Effector CD8-positive, alpha-beta T cell (primary cell): Measurements from ENCODE around the gene SGPP2.
"Not testable (repeated sequence)": the region's sequence is repeated elsewhere in the genome, so short reads cannot be mapped to it uniquely, and the experiment has no call there.

Experiments used
- DNase-seq: peaks from one replicate; lab custom pipeline; 2025; lab: John Stamatoyannopoulos, UW

Gene SGPP2

DNA sequence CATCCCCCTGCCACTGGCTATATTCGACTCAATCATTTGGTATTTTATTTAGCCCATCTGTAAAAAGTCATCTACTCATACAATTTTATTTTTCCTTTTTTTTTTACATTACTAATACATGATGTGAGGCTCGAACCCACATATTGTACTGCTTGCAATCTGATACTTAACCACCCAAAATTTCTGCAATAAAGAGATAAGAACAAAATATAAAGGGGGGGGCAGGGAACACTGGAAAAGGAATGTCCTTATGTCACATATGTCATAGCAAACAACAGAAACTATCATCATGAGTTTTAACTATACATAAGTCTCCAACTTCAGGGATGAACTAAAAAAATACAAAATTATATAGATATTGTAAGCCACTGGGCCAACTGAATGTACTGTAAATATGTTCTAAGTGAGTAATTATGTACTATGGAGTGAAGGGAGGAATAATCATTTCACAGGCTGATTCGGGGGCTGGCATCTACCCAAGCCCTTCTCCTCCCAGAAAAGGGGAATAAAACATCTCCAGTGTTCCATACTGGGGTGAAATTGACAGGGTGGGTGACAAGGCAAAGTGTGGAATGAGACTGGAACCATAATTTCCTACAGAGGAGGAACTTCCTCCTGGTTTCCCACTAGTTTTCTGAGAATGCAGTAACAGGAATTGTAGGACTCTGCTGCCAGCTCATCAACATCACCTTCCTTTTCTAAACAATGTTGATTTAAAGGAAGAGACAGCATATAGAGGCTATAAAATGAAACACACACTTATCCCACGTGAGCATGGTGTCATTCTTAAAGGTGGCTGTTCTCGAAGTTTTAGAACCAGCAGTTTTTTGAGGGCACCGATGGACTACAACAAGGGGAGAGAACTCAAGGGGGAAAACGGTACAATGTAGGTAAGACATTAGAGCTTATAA lies 152.1 kb downstream of the SGPP2 start:
- no peak for DNase-seq

DNA sequence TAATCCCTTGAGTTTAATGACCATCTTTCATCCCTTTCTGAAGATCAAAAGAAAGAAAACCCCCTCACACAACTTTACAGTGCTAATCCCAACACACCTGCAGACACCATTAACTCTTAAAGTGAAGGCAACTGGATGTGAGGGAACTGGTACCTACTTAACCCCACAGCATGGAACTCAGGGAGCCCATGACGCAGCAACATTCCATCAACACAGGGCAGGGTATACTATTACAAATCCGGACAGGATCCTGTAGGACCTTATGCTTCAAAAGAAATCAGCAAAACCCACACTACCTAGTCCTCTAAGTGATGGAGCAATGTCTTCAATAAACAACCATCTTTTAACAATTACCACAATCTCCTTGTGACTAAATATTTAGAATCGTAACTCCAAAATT lies 153.0 kb downstream of the SGPP2 start:
- no peak for DNase-seq

DNA sequence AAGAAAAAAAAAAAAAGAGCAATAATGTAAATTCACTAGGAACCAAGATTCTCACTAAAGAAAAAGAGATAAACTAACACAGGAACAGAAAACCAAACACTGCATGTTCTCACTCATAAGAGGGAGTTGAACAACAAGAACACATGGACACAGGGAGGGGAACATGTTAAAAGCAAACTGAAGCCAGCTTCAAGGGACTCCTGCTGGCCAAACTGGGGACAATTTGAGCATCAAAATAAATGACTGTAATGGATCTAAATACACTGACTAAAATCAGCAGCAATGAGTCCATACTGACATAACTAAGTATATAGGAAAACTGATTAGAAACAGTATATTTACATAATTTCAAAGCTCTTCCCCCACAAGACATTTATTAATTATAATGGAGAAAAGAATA lies 158.6 kb downstream of the SGPP2 start:
- DNase-seq, result no peak

DNA sequence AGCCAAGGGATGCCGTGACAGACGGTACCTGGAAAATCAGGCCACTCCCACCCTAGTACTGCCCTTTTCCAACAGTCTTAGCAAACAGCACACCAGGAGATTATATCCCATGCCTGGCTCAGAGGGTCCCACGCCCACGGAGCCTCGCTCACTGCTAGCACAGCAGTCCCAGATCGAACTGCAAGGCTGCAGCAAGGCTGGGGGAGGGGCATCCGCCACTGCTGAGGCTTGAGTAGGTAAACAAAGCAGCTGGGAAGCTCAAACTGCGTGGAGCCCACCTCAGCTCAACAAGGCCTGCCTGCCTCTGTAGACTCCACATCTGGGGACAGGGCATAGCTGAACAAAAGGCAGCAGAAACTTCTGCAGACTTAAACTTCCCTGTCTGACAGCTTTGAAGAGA lies 160.2 kb downstream of the SGPP2 start:
- not testable (repeated sequence) for DNase-seq

DNA sequence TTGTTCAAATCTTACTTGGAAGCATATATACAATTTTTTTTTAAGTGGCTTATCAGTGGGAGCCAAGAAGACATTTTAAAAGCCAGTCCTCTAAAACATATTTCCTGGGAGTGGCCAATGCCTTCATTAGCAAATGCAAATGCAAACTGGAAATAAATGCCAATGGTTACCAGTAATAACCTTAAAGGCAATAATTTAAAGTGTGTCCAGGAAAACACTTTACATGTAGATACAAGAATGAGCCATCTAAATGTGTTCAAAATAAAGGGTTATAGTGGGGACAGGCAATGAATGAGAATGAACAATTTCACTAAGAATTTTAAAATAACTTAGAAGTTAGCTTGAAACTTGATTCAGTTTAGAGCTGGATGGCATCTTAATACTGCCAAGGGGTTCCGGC lies 167.3 kb downstream of the SGPP2 start:
- no peak for DNase-seq

DNA sequence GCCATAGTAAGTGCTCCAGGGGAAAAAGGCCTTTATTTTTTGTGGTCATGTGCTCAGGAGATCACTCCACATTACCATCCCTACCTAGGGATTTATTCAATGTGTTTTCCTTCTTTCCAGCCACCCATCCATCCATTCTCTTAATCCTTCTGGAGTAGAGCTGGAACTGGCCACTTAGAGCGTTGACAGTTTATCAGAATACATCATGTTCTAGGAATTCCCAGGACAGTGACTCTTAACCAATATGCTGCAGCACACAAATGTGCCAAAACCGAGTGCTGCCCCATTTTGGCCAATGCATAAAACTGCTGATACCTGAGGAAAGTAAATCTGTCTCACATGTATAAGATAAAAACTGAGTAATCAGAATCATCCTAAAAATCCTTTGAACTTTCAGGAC lies 167.8 kb downstream of the SGPP2 start:
- no peak for DNase-seq

DNA sequence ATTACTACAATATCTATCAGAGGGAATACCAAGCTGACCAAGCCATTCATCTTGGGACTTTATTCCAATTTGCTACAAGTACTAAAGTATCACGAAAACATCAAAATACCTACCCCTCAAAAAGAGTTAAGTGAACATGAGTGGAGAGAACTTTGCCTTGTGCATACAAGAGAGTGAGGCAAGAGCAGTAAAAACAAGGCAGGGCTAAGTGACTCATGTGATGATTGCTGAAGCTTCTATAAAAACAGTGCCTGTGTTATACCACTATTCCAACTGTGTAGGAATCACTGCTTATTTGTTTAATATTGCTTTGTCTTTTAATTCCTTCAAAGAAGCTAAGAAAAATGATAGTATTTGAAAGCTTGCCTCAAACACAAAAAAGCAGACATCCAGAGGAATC lies 170.3 kb downstream of the SGPP2 start:
- no peak for DNase-seq

DNA sequence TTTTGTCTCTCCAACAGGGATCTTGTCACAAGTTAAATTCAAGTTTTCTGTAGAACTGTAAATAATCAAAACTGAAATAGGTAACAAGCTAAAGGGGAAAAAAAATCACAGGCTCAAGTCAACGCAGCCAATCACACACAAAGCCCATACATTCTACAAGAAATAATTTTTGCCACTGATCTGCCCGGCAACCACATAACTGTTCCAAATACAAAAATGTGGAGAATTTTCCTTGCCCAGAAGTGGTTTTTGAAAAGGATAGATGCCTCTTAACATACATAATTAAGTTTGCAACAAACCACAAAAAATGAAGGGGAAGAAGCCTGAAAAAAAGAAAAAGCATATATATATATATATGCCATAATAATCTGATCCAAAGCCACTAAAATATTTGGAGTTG lies 171.2 kb downstream of the SGPP2 start:
- DNase-seq, result no peak

DNA sequence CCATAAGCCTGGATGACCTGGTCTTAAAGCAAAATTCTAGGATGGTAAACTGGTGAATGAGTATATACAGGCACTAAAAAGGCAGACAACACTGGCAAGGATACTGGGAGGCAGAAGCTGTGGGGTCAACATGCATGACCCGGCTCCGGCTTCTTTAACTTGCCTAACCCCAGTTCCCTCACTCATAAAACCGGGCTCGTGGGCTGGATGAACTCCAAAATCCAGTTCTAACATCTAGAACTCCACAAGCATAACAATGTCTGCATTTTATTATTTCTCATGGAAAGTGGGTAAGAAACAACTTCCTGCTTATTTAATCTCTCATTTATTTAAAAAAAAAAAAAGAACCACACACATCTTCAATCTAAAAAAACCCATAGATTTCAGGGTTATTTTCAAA lies 174.3 kb downstream of the SGPP2 start:
- no peak for DNase-seq

DNA sequence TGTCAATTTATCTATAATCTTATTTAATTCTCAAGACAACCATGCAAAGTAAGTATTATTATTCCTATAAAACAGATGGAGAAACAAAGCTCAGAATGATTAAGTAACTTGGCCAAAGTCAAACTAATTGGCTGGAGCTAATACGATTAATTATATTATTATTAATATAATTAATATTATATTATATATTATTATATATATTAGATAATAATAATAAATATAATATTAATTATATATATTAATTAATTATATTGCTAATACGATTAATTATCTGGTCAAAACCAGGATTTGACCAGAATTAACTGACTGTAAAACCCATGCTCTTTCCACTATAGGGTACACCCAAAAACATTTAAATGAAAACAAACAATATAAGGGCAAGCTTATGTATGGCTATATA lies 179.2 kb downstream of the SGPP2 start:
- no peak for DNase-seq

DNA sequence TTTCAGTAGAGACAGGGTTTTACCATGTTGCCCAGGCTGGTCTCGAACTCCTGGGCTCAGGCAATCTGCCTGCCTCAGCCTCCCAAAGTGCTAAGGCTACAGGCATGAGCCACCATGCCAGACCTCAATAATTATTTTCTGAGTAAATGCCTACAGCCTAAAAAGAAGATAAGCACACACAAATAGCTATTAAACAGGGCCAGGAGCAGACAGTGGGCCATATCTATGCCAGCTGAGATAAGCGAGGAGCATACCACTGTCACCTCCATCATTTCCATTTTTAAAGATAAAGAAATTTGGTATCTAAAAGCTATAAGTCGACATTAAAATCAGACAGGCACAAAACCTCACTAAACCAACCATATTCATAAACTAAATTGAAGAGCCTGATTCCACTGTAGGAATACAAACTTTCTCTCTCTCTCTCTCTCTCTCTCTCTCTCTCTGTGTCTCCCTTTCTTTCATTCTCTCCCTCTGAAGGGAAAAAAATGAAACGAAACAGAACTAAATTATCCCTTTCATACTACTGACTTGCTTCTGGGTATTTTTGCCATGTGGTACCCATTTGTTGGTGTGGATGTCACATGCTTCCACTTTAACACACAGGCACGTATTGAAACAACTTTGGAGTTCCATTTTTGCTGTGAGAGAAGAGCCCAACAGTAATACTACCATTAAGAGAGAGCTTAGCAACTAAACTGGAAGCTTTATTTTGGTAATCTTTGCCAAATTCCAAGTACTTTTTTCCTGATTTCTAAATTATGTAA lies 180.6 kb downstream of the SGPP2 start:
- no peak for DNase-seq

DNA sequence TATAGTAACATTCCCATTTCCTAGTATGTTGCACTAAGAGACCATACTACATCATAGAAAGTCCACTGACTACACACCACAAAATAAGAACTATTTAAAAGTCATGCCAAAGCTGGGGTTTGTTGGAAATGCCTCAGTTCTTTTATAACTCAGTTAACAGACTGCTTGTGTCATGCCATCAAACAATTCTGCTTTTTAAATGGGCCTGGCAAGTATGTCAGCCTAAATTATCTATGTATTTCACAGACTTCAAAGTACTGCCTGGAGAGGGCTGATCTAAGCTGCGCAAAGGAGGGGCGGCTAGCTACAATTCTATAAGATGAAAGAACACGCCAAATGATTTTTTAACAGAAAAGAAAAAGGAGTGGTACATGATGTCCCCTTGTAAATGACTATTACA lies 182.0 kb downstream of the SGPP2 start:
- DNase-seq, result no peak

DNA sequence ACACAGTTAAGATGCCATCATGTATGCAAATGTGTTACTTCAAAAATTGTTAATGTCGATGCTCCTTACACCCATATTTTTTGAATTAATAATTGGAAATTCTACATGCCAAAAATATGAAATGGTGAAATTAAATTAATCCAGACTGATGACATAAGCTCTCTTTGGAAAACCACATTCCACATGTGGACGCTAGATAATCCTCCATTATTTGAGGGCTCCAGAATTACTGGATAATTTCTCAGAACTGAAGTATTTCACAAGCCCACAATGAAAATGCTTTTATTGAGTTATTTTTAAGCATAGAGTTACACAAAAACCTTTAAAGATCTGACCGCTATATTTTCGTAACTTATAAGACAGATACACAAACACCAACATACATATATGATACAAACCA lies 183.7 kb downstream of the SGPP2 start:
- DNase-seq, result no peak

DNA sequence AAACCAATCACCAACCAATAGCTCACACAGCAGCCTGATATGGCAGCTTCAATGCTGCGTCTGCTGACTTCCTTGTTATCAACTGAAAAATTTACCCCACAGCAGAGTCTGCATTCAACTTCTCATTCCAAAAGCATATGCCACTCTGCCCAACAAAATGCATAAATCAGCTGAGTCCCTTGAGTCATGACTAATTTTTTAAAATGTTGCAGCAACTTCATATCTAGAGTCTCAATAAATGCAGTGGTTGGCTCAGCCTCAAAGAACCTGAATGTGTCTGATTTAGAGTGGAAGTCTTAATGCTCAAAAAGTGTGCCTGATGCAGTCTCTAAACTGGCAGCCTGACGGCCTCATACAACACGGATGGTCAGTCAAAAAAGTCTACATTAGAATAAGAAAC lies 185.0 kb downstream of the SGPP2 start:
- DNase-seq, result no peak
